Keratinocyte (primary cell): ENCODE measurements around the gene MCRS1. TPM values are rescaled to one million over a fixed set of nuclear protein-coding genes. Genes with fewer than 3 reads are reported as not detected.

Source experiments
- DNase-seq: peaks from one replicate; pipeline ENCODE4 v3.0.0-alpha.2; 2011; ENCODE audit warnings: low read depth, missing footprints, low spot score
- FAIRE-seq: peaks from 2 replicates; lab custom pipeline; 2011; peaks lifted over from hg19 to GRCh38; lab: Jason Lieb, UNC
- H2AFZ ChIP-seq: 2 replicates; pipeline ENCODE4 v1.6.0; 2012; ENCODE audit warnings: low read length, control low read depth, inconsistent platforms; ENCODE audit not compliant: control insufficient read depth
- H3K27ac ChIP-seq: 2 replicates; pipeline ENCODE4 v1.5.1; 2011; ENCODE audit warnings: low read length; ENCODE audit not compliant: control insufficient read depth, insufficient read depth
- H3K27me3 ChIP-seq: 3 replicates; pipeline ENCODE4 v1.6.0; 2011; ENCODE audit warnings: low read length; ENCODE audit not compliant: control insufficient read depth, insufficient read depth; ENCODE audit errors: extremely low read depth
- H3K36me3 ChIP-seq, 2 experiments: 2 replicates in 1 of 2; 3 replicates in 1 of 2; pipeline ENCODE4 v1.5.1; 2011; ENCODE audit warnings: low read length in 2 of 2, mild to moderate bottlenecking in 1 of 2; ENCODE audit not compliant: control insufficient read depth in 2 of 2, insufficient read depth in 2 of 2; ENCODE audit errors: extremely low read depth in 1 of 2
- H3K4me1 ChIP-seq: 3 replicates; pipeline ENCODE4 v1.5.1; 2011; ENCODE audit warnings: low read length; ENCODE audit not compliant: control insufficient read depth, insufficient read depth; ENCODE audit errors: extremely low read depth
- H3K4me2 ChIP-seq: 3 replicates; pipeline ENCODE4 v1.6.0; 2011; ENCODE audit warnings: low read depth, low read length; ENCODE audit not compliant: control insufficient read depth, insufficient read depth; ENCODE audit errors: extremely low read depth
- H3K4me3 ChIP-seq, 3 experiments: fragments of 200-600 bp in 1 of 3; sonication (generic) in 1 of 3; 2 replicates in 2 of 3; 3 replicates in 1 of 3; pipeline ENCODE4 v1.5.1; 2011 to 2016; ENCODE audit warnings: low read length in 3 of 3, mild to moderate bottlenecking in 3 of 3, control low read depth in 2 of 3, inconsistent platforms in 1 of 3, low read depth in 1 of 3, mixed read lengths in 1 of 3, mixed run types in 1 of 3, moderate library complexity in 1 of 3; ENCODE audit not compliant: control insufficient read depth in 2 of 3, insufficient read depth in 2 of 3; ENCODE audit errors: extremely low read depth in 1 of 3
- H3K79me2 ChIP-seq: 2 replicates; pipeline ENCODE4 v1.6.0; 2012; ENCODE audit warnings: low read length; ENCODE audit not compliant: control insufficient read depth, insufficient read depth
- H3K9ac ChIP-seq: 3 replicates; pipeline ENCODE4 v1.6.0; 2011; ENCODE audit warnings: low read length; ENCODE audit not compliant: control insufficient read depth, insufficient read depth; ENCODE audit errors: extremely low read depth
- H3K9me1 ChIP-seq: 3 replicates; pipeline ENCODE4 v1.6.0; 2011; ENCODE audit warnings: low read length; ENCODE audit not compliant: control insufficient read depth, insufficient read depth; ENCODE audit errors: extremely low read depth
- H3K9me3 ChIP-seq: 2 replicates; pipeline ENCODE4 v1.5.1; 2012; ENCODE audit warnings: low read depth, low read length; ENCODE audit not compliant: control insufficient read depth
- H4K20me1 ChIP-seq: 3 replicates; pipeline ENCODE4 v1.6.0; 2011; ENCODE audit warnings: low read length; ENCODE audit not compliant: control insufficient read depth, insufficient read depth; ENCODE audit errors: extremely low read depth
- EZH2 ChIP-seq: IDR thresholded peaks from one replicate; pipeline ENCODE4 v1.6.1; 2012; ENCODE audit warnings: inconsistent platforms, mild to moderate bottlenecking, low read length, moderate library complexity
- dilution Hi-C: fragments of 300-500 bp; cut with MboI; formaldehyde crosslinking; loops from one replicate; pipeline ENCODE4 v1.7.0; 2020; ENCODE audit warnings: low sequenced_read_pairs; ENCODE audit not compliant: extremely low pct_ligation_motif_present
- polyA plus RNA-seq, 5 experiments: library from polyadenylated mRNA; depleted of rRNA in 3 of 5; stranded (reverse) in 3 of 5; stranded (forward) in 1 of 5; unstranded in 1 of 5; fragments of >200 nt; gene quantifications; 1 replicate in 1 of 5; 2 replicates in 3 of 5; 3 replicates in 1 of 5; pipeline versions ENCODE4 v1.2.1 to v1.2.3, GENCODE V29; 2011 to 2012; ENCODE audit warnings: missing spikeins in 2 of 5, low read depth in 1 of 5, low replicate concordance in 1 of 5
- TF ChIP-seq, protein P1 (sequence below), 3 experiments: IDR thresholded peaks in 1 of 3; conservative IDR thresholded peaks in 1 of 3; optimal IDR thresholded peaks in 1 of 3; 2 replicates in 2 of 3; 3 replicates in 1 of 3; pipeline versions ENCODE3 to v1.5.1; 2011; ENCODE audit warnings: low read length in 3 of 3, mild to moderate bottlenecking in 3 of 3, moderate library complexity in 2 of 3, control low read depth in 1 of 3, inconsistent platforms in 1 of 3; ENCODE audit not compliant: insufficient read depth in 2 of 3; ENCODE audit errors: extremely low read depth in 1 of 3

MCRS1 gene
- polyA plus RNA-seq, 1 donor (not counting 4 experiments of a cell fraction or from before 2014, with no cell fraction given), result 40.7 TPM

DNA sequence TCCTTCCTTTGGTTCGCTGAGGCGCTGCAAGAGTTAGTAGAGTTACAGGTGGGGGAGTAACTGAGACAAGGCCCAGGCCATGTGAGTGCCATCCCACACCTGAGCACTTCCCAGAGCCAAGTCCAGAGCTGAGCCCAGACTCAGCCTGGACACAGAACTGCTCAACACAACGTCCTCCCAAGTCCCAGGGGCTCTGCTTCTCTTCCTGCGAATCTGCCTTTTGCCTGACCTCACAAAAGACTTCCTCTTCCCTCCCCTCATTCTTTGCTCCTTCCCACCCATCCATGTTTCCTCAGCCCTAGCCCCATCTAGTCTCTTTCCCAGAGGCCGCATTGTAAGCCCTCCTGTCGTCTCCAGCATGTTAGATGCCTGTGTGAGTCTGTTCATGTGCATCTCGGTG, 16.6 kb upstream of the MCRS1 start:
- H3K27ac ChIP-seq, result no peak overlapping the region
- dilution Hi-C loops, result no loop called here
- peaks cover 0 to 13% of the 10 kb centered on the region in 2 experiments for H3K36me3 ChIP-seq
- H2AFZ ChIP-seq, result no peak overlapping the region
- peaks cover 7% of the 10 kb centered on the region for H3K4me1 ChIP-seq
- TF ChIP-seq, protein P1, sequence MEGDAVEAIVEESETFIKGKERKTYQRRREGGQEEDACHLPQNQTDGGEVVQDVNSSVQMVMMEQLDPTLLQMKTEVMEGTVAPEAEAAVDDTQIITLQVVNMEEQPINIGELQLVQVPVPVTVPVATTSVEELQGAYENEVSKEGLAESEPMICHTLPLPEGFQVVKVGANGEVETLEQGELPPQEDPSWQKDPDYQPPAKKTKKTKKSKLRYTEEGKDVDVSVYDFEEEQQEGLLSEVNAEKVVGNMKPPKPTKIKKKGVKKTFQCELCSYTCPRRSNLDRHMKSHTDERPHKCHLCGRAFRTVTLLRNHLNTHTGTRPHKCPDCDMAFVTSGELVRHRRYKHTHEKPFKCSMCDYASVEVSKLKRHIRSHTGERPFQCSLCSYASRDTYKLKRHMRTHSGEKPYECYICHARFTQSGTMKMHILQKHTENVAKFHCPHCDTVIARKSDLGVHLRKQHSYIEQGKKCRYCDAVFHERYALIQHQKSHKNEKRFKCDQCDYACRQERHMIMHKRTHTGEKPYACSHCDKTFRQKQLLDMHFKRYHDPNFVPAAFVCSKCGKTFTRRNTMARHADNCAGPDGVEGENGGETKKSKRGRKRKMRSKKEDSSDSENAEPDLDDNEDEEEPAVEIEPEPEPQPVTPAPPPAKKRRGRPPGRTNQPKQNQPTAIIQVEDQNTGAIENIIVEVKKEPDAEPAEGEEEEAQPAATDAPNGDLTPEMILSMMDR (optimal IDR thresholded peaks at IDR 0.05 in 1 of 3, IDR thresholded peaks at IDR 0.05 in 1 of 3, conservative IDR thresholded peaks at IDR 0.05 in 1 of 3; ENCODE audit: extremely low read depth in 1 of 3, insufficient read depth in 2 of 3, low read length in 3 of 3), result no peak
- TF ChIP-seq EZH2, result no peak
- no peaks in the 10 kb centered on the region for H3K27me3 ChIP-seq
- no peaks in the 10 kb centered on the region for H3K9me3 ChIP-seq
- FAIRE-seq (no peak), DNase-seq (no peak)
- H3K4me3 ChIP-seq, result no peak overlapping the region
- no peaks in the 10 kb centered on the region for H4K20me1 ChIP-seq
- no peak overlapping the region for H3K9ac ChIP-seq
- no peaks in the 10 kb centered on the region for H3K79me2 ChIP-seq
- no peak overlapping the region for H3K4me2 ChIP-seq
- no peaks in the 10 kb centered on the region for H3K9me1 ChIP-seq

DNA sequence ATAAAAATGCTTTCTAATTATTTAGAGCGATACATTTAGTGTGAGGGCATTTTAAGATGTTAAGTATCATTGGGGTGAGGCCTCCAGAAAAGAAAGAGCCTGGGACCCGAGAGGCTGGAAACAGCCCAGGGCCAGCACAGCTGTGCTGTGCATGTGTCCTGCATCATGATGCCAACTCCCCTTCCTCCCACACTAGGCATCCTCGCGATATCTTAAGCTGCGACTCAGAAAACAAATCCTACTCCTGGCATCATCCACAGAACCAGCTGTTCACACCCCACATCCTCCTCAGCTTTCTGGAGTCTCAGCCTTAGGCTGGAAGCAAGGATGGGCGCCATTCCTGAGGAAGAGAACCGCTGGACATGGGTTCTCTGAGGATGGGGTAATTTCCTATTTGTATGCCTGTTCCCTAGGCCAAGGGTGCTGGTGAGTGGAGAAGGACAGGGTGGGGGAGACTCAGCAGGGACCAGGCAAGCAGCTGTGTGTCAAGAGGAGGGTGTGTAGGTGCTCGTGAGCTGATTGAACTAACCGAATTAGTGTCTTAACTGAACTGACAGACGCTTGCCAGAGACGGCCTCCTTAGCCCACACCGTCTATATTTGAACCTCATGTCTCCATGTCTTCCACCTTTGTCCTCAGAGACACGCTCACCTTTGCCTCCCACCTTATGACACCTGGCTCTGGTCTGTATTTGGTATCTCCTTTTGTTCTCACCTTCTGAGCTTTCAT, 15.6 kb upstream of the MCRS1 start:
- H4K20me1 ChIP-seq, result no peaks in the 10 kb centered on the region
- H3K9me3 ChIP-seq, result no peaks in the 10 kb centered on the region
- dilution Hi-C loops, result no loop called here
- no peak overlapping the region for H2AFZ ChIP-seq
- no peak overlapping the region for H3K4me2 ChIP-seq
- no peaks in the 10 kb centered on the region for H3K4me1 ChIP-seq
- TF ChIP-seq, protein P1 (optimal IDR thresholded peaks at IDR 0.05 in 1 of 3, IDR thresholded peaks at IDR 0.05 in 1 of 3, conservative IDR thresholded peaks at IDR 0.05 in 1 of 3; ENCODE audit: extremely low read depth in 1 of 3, insufficient read depth in 2 of 3, low read length in 3 of 3), result no peak
- TF ChIP-seq EZH2, result no peak
- FAIRE-seq (no peak), DNase-seq (no peak)
- no peak overlapping the region for H3K27ac ChIP-seq
- H3K4me3 ChIP-seq, result no peak overlapping the region
- no peaks in the 10 kb centered on the region for H3K79me2 ChIP-seq
- H3K9me1 ChIP-seq, result no peaks in the 10 kb centered on the region
- no peak overlapping the region for H3K9ac ChIP-seq
- H3K36me3 ChIP-seq, result peaks cover 0 to 13% of the 10 kb centered on the region in 2 experiments
- H3K27me3 ChIP-seq, result no peaks in the 10 kb centered on the region
